Measurements from ENCODE around the gene DNM3.
A peak's percentile ranks its signal among the peaks of the same experiment; 100 is the strongest.

DNM3 gene

GRCh38 chr1:171819946-171820345, 21.4 kb upstream of the DNM3 start:
- no peak for DNase-seq

- no peak for DNase-seq
Measured at GRCh38 chr1:171826973-171827372, 14.3 kb upstream of the DNM3 start.

GRCh38 chr1:171828794-171829193, 12.5 kb upstream of the DNM3 start:
- no peak for DNase-seq

GRCh38 chr1:171833091-171833825, 8.0 kb upstream of the DNM3 start:
- no peak for DNase-seq

GRCh38 chr1:171834821-171835220, 6.5 kb upstream of the DNM3 start:
- no peak for DNase-seq

- DNase-seq, result no peak
Measured at GRCh38 chr1:171835891-171836290, 5.4 kb upstream of the DNM3 start.

- peak; percentile 5 to 7 for DNase-seq
Measured at GRCh38 chr1:171841931-171842761, 848 bp downstream of the DNM3 start.

GRCh38 chr1:171844381-171844780, 3.1 kb downstream of the DNM3 start:
- no peak for DNase-seq

- no peak for DNase-seq
Measured at GRCh38 chr1:171845998-171846397, 4.7 kb downstream of the DNM3 start.

GRCh38 chr1:171849245-171849898, 8.1 kb downstream of the DNM3 start:
- no peak for DNase-seq

- DNase-seq, result no peak
Measured at GRCh38 chr1:171850651-171851350, 9.5 kb downstream of the DNM3 start.

- no peak for DNase-seq
Measured at GRCh38 chr1:171852272-171852671, 11.0 kb downstream of the DNM3 start.

- no peak for DNase-seq
Measured at GRCh38 chr1:171855381-171855780, 14.1 kb downstream of the DNM3 start.

- DNase-seq, result no peak
Measured at GRCh38 chr1:171858696-171859095, 17.4 kb downstream of the DNM3 start.

GRCh38 chr1:171860696-171861095, 19.4 kb downstream of the DNM3 start:
- DNase-seq, result no peak

- no peak for DNase-seq
Measured at GRCh38 chr1:171863531-171863930, 22.2 kb downstream of the DNM3 start.

GRCh38 chr1:171864308-171864707, 23.0 kb downstream of the DNM3 start:
- no peak for DNase-seq

GRCh38 chr1:171865106-171865505, 23.8 kb downstream of the DNM3 start:
- no peak for DNase-seq

- DNase-seq, result no peak
Measured at GRCh38 chr1:171867236-171867635, 25.9 kb downstream of the DNM3 start.

- no peak for DNase-seq
Measured at GRCh38 chr1:171868217-171868803, 27.0 kb downstream of the DNM3 start.

- no peak for DNase-seq
Measured at GRCh38 chr1:171869097-171869496, 27.8 kb downstream of the DNM3 start.

- DNase-seq, result no peak
Measured at GRCh38 chr1:171871848-171872247, 30.6 kb downstream of the DNM3 start.

GRCh38 chr1:171872430-171872829, 31.1 kb downstream of the DNM3 start:
- no peak for DNase-seq
